GM19025 (cell line): ENCODE data around the gene ARHGAP26.

Source experiments
- ATAC-seq: cut with Tn5 transposase; IDR thresholded peaks from one replicate; pipeline ENCODE4 v1.9.1; 2021; ENCODE audit warnings: mild to moderate bottlenecking, low read depth, moderate library complexity; ENCODE audit not compliant: unreplicated experiment

Gene ARHGAP26

DNA sequence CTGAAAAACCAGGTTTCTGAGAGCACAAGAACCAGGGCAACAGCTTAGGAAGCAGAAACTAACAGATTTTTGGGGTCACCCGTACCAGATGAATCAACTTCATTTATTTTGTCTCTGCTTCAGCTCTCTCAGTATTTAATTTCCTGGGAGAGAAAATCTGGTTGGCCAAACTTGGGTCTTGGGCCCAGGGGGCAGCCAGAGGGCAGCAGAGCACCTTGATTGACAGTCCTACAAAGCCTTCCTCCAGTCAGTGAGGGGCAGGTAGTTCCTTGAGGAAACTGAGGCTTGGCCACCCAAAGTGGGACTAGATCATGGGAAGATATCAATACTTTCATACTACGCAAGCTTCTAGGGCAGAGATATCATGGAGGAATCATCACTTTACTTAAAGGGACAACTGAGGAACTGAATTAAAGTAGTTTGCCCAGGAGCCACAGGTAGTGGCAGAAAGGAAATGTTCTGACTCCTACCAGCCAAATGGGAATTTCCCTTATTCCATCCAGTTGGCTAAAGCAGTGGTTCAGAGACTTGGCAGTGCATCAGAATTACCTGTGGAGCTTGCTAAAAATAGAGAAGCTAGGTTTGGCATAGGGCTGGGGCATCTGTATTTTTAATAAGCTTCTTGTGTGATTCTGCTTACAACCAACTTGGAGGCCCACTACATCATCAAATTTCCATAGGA is 21.5 kb upstream of the ARHGAP26 start:
- no peak for ATAC-seq

DNA sequence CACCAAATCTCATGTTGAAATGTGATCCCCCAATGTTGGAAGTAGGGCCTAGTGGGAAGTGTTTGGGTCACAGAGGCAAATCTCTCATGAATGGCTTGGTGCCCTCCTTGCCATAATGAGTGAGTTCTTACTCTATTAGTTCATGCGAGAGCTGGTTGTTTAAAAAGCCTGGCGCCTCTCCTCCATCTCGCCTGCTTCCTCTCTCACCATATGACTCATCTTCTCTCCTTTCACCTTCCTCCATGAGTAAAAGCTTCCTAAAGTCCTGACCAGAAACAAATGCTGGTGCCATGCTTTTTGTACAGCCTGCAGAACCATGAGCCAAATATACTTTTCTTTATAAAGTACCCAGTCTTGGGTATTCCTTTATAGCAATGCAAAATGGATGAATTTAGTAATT is 20.9 kb upstream of the ARHGAP26 start:
- ATAC-seq, result no peak

DNA sequence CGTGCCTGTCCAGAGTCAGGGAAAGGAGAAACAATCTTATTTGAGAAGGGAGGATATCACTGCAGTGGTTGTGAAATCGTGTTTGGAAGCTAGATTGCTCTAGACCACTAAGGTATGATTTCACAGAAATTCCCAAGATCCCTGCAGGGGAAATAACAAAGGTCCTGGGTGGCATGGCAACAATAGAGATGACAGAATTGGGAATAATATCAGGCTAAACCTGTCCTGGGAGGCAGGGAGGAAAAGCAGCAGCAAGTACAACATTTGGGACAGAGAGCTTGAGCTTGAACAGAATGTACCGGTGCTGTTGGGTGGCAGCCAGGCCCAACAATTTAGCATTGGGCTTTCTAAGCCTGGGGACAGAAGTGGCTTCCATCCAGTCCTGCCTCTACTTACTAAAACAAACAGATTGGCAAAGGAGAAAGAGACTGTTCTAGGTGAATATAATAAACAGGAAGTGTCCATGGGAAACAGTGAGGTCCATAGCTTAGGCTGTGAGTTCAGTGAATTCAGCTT is 17.0 kb upstream of the ARHGAP26 start:
- no peak for ATAC-seq

DNA sequence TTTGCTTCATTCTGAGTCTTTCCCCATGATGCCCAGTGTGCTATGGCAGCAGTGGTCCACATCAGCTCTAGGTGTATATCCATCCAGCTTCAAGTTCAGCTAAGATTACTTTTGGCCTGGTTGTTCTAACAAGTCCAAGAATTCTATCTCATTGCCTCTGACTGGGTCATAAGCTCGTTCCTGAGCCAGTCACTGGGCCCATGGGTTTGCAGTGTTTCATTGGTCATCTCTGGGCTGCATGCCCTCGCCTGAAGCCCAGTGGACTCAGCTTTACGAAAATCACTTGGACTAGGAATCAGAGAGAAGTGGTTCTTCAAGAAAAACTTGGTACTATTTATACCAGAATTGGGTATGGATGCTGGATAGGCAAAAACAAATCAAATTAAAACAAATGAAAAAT is 16.1 kb upstream of the ARHGAP26 start:
- no peak for ATAC-seq

DNA sequence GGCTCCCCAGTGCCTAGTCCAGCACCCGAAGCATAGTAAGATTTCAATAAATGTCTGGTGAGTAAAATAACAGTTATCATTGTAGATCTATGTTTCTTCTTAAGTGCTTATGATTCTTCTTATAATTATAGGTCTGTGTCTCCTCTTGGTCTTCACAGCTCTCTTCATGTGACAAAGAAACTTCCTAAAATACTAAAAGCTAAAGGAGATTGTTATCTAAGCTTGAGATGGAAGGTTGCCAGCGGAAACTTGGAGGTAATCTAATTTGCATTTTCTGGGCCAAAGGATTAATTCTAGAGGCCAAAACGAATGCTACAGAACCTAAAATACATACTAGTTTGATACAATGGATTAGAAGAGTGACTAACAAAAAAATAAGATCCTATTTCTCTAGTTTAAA is 13.6 kb upstream of the ARHGAP26 start:
- no peak for ATAC-seq

DNA sequence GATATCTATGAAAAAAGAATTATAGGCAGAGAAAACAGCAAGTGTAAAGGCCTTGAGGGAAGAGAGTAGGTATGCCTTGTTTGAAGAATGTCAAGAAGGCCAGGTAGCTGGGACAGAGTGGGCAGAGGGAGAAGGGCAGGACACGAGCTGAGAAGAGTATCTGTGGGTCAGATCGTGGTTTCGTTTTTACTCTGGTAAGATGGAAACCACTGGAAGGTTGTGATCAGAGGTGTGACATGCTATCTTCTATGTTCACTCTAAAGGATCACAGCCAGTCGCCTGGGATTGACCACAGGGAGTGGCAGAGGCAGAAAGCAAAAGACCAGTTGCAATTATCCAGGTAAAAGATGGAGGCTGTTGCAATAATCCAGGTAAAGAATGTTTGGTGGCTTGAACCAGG is 12.6 kb upstream of the ARHGAP26 start:
- ATAC-seq, result no peak

DNA sequence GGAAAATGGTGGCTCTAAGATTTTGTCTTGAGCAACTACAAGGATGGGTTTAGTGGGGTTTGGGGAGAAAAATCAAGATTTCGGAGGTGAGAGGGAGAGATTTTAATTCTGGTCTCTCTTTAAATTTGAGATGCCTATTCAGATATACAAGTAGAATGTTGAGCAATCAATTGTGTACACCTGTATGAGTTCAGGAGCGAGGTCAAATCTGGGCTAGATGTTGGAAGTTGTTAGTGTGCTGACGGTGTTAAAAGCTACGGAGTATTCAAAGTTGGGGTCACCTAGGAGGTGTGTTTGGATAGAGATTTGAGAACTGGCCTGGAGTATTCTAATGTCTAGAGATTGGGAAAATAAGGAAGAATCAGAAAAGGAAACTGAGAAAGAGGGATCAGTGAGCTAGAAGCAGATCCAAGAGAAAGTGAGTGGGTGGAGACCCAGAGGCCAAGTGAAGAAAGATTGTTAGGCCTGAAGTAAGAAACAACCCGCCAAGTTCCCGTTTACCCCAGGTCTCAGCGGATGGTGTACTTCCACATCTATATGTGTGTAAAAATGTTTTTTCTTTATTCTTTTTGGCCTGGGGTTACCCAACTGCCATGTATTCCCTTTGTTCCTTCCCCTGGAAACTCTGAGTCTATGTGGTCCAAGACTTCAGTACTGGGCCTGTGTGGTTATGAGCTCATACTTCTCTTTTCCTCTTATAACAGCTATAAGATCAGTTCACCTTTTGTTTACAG is 11.9 kb upstream of the ARHGAP26 start:
- ATAC-seq, result no peak

DNA sequence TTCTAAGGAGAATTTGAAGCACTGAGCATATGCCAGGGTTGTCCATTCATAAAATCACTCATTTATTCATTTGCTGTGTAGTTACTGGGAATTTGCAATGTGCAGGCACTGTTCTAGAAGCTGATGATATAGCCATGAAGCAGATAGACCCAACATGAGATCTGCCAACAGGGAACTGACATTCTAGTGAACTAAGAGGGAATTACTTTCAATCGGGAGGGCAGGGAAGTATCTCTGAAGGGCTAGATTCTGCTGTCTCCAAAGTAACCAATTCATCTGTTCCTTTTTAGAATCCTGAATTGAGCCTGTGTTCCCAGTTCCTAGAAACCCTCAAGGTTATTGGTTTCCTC is 11.4 kb upstream of the ARHGAP26 start:
- no peak for ATAC-seq

DNA sequence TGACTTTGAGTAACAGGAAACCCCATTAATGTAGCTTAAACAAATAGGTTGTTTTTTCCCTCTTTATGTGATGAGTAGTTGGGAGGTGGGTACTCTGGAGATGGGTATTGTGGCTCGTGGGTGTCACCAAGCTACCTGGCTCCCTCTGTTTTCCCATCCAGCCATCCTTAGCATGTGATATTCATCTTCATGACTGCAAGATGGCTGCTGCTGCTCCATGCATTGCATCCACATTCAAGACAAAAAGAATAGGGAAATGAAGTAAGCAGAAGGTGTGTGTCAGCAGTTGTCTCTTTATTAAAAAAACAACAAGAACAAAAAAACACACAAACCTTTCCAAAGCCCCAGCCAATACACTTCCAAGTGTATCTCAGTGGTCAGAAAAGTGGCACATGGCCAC is 6.5 kb upstream of the ARHGAP26 start:
- no peak for ATAC-seq

DNA sequence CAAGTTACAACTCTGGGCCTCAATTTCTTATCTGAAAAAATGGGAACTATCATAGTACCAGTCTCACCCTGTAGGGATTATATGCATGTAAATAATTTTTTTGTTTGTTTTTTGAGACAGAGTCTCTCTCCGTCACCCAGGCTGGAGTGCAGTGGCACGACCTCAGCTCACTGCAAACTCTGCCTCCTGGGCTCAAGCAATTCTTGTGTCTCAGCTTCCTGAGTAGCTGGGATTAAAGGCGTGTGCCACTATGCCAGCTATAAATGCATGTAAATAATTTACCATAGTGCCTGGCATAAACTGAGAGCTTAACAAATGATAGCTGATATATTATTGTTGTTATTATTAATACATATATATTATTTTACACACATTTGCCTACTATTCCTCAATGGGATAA is 3.0 kb upstream of the ARHGAP26 start:
- no peak for ATAC-seq

DNA sequence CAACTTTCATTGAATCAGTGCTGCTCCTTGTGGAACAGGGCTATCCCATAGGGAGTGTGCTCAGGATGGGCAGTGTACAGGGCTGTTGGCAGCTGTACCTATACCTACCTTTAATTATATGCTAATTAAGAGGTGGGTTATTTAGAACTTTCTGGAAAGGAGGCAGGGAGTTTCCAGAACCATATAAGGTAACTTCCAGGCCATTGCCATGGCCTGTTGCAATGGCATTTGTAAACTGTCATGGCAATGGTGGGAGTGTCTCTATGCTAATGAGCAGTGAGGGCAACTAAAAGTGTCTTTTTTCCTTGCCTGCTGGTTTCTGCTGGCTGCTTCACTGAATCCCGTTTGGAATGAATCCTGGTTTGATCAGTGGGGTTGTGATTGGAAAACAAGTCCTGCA is 2.3 kb upstream of the ARHGAP26 start:
- ATAC-seq, result no peak

DNA sequence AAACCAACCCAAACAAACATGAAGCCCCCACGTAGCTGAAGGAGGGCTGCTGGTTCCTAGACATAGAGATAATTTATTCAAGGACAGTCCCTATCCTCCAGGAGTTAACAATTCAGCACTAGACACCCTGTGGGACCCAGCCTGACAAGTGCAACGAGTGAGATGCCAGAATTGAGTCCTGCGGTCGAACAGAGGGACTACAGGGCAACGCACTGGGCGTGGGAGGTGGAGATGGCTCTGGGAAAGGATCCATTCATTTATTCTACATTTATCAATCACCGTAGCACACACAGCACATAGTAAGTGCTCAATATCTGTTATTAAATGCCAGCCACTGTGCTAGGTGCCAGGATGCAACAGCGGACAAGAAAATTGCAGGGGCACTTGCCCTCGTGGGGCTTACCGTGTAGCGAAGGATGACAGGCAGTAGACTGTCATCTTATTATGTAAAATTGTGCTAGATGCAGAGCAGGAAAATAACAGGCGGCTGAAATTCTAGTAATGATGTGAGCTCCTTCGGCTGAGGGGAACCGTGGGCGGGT is 855 bp upstream of the ARHGAP26 start:
- no peak for ATAC-seq

DNA sequence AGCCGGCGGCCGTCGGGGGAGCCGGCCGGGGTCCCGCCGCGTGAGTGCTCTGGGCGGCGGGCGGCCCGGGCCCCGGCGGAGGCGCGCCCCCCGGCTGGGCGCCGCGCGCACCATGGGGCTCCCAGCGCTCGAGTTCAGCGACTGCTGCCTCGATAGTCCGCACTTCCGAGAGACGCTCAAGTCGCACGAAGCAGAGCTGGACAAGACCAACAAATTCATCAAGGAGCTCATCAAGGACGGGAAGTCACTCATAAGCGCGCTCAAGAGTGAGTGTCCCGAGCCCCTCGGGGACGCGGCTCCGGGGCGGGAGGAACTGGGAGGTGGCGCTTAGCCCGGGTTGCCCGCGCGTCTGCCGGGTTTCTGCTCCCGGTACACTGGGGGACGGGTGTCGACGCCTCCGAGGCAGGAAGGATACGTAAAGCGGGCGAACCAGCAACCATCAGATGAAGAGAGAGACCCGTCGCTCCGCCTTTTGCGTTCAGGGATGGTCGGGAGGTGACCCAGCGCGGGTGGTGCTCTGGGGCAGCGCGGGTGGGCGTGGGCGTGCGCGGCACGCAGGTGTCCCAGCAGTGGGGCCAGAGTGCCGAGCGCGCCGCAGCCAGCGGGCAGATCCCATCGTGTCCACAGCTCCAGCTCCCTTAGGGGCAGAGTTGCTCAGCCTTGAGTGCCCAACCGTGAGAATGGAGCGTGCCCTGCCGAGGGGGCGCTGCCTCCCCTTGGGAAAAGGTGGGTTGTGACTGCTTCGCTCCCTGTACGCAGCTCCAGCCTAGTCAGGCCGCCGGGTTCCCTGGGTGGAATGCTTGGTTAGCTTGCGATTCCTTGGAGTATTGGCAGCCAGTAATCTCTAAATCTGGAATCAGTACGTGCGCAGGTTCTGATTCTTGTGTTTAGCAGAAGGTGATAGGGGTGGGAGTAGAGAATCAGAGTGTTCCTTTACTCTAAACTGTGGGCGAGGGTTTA is 753 bp downstream of the ARHGAP26 start:
- peak; percentile 9 for ATAC-seq

DNA sequence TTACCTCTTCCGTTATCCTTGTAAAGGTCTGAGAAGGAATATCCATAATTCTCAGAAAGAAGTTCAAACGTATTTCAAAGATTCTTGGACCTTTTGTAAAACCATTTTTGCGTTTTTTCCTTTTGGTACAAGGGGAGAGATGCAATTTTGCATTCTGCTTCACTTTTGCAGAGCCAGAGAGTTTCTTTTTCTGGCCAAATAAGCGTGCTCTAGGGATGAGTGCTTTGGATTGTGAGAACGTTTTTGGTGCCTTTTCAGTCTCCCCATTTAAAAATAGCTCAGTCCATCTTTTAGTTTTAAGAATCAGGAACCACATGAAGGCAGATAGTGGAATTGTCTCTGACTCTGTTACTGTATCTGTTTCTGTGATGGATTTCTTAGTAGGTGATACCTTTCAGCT is 1.5 kb downstream of the ARHGAP26 start:
- no peak for ATAC-seq

DNA sequence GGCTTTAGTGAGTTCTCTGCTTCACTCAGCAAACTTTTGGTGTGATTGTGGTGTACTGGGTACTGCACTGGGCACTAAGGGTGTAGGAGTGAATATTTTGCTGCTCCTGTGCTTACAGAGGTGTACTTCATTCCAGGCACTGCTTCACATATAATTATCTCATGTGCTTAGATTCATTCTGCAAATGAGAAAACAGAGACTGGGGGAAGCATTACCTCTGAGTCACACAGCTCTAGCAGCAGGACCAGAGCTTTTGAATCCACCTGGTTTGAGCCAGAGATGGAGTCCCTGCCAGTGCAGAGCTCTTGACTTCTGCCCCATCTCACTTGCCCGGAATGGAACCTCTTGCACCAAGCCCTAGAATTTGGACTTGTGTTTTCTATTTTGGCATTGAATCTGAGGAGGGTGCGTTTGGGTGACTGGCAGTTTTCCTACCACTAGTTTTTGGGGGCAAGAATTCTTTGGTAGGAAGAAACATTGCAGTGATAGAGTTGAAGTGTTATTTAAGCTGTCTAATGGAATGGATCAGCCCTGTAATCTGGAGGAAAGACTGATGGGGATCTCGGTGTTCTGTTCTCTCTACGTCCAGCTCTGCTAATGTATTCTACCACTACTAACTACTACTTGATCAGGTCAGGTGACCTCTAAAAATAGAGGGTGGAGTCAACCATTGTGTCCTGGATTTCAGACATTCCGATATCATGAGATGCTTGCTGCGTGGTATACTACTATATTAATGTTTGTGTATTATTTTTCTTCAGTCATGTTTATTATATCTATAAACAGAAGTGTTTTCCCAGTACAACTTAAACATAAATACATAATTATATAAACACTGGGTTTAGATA is 2.5 kb downstream of the ARHGAP26 start:
- no peak for ATAC-seq

DNA sequence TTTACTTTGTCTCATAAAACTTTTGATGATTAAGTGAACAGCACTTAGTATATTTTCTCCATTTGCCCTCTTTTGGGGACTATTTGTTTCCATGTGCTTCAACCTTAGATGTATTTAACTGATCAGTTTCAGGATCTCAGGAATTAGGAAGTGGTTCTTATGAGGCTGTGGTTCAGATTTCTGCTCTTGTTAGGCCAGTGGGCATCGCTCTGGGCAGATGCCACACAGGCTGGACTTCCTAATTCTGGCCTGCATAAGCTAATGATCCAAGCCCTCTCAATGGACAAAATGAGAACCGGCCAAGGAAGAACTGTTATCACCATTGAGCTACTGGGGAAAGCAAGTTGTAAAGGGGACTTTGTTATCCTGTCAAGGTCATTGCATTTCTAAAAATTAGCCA is 6.9 kb downstream of the ARHGAP26 start:
- no peak for ATAC-seq

DNA sequence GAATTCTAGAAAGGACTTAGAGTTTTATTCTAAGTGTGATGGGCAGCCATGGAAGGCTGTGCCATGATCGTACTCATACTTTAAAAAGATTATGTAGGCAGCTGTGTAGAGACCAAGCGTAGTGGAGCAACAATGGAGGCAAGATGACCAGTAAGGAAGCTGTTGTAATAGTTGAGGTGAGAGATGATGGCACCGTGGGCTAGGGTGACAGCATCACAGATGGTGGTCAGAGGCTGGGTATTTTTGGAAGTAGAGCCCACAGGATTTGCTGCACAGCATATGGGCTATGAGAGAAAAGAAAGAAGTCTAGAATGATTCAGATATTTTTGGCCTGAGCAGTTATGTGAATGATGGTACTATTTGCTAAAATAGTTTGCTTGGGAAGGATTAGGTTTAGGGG is 7.7 kb downstream of the ARHGAP26 start:
- ATAC-seq, result no peak

DNA sequence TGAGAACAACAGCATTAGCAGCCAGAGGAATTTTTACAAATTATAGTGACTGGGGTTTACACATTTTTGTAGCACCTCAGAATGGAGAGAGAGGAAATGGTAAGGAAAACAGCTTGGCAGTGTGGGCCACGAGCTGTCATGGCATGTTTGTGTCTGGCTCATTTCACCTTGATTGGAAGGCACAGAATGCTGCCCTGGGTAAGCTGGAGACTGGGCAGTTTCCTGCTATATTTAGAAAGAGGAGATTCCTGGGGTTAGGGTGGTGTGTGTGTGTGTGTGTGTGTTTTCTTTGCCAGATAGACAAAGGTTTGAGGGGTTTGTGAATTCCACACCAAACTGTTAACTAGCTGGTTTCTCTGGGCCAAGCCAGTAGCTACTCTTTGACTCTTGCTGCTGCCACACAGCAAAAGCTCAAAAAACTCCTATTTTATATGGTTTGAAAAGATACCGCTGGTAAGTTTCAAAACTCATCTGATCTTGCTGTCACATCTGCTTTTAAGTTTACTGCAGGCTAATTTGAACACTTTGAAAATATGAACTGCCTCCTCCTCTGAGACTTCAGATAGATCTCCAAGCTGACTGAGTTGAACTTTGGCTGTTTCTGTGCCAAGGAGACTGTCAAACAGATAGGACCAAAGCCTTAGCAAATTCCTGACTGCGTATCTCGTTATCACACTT is 9.1 kb downstream of the ARHGAP26 start:
- no peak for ATAC-seq

DNA sequence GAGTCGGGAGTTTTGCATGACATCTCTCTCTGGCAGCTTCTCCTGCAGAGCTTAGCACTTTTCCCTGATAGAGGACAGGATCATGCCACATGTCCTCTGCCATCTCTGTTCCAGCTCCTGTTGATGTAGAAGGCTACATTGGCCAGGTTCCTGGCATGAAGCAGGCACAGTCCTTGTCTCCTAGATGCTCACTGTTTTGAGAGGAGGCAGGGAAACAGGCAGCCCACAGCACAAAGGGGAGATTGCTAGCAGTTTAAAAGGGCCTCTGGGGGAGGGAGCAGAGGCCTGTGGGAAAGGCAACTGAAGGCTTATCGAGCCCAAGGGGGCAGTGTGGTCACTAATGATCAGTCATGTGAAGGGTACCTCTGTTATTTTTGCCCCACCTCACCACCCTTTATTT is 10.7 kb downstream of the ARHGAP26 start:
- ATAC-seq, result no peak
